T-cell (primary cell): ENCODE results near the gene TTF1. TPM values are rescaled to one million over a fixed set of nuclear protein-coding genes. Genes with fewer than 3 reads are reported as not detected.
A peak's percentile ranks its signal among the peaks of the same experiment; 100 is the strongest.

Source experiments
- ATAC-seq, 4 experiments: fragments of 200-7000 bp in 3 of 4; fragments of 150-1000 bp in 1 of 4; cut with Tn5 transposase; replicated peaks in 1 of 4; 1 replicate in 3 of 4; 2 replicates in 1 of 4; pipeline ENCODE4 v1.10.0; 2021; ENCODE audit warnings: moderate library complexity in 3 of 4, mild to moderate bottlenecking in 2 of 4, moderate number of reproducible peaks in 1 of 4
- CTCF ChIA-PET, 2 donors: fragments of 300-600 bp; sonication (Branson Sonifier 250); formaldehyde crosslinking; loops; one replicate each; lab custom pipeline; 2022; ENCODE audit warnings: antibody characterized with exemption in 2 of 2; lab: Charles Lee
- POLR2A ChIA-PET, 2 donors: fragments of 300-600 bp; sonication (Branson Sonifier 250); formaldehyde crosslinking; loops; one replicate each; lab custom pipeline; 2022; ENCODE audit warnings: antibody characterized with exemption in 2 of 2; lab: Charles Lee
- DNase-seq, 35 experiments: peaks; one replicate each; pipeline versions ENCODE4 v3.0.0 to v3.0.0-alpha.2; 2013 to 2023
- H3K27ac ChIP-seq: one replicate; pipeline ENCODE4 v1.5.1; 2013; ENCODE audit warnings: low read length
- H3K27me3 ChIP-seq, 2 experiments: replicated peaks in 1 of 2; 1 replicate in 1 of 2; 2 replicates in 1 of 2; pipeline versions ENCODE4 v1.6.1 to v1.7.0; 2013; ENCODE audit warnings: low read length in 1 of 2, mixed read lengths in 1 of 2; ENCODE audit not compliant: control insufficient read depth in 2 of 2, insufficient read depth in 2 of 2; ENCODE audit errors: extremely low read depth in 1 of 2
- H3K36me3 ChIP-seq, 2 donors: 1 replicate in 1 of 2; 2 replicates in 1 of 2; pipeline versions ENCODE4 v1.6.1 to v1.7.0; 2013; ENCODE audit warnings: low read length in 1 of 2; ENCODE audit not compliant: control insufficient read depth in 2 of 2, insufficient read depth in 1 of 2; ENCODE audit errors: extremely low read depth in 1 of 2
- H3K4me1 ChIP-seq, 2 experiments: 1 replicate in 1 of 2; 2 replicates in 1 of 2; pipeline versions ENCODE4 v1.6.1 to v1.7.0; 2013; ENCODE audit warnings: low read length in 2 of 2, mixed read lengths in 1 of 2; ENCODE audit not compliant: insufficient read depth in 2 of 2, control insufficient read depth in 1 of 2; ENCODE audit errors: extremely low read depth in 1 of 2
- H3K4me3 ChIP-seq, 2 donors: 1 replicate in 1 of 2; 2 replicates in 1 of 2; pipeline versions ENCODE4 v1.5.1 to v1.7.0; 2013; ENCODE audit warnings: mild to moderate bottlenecking in 2 of 2, low read length in 1 of 2, moderate library complexity in 1 of 2; ENCODE audit not compliant: control insufficient read depth in 1 of 2; ENCODE audit errors: extremely low read depth in 1 of 2
- H3K9me3 ChIP-seq: 2 replicates; pipeline ENCODE4 v1.7.0; 2013
- H3K27ac Mint-ChIP-seq, 2 donors: one replicate each; pipeline ENCODE4 v1.8.0; 2020 to 2021; ENCODE audit warnings: mild to moderate bottlenecking in 2 of 2, mixed read lengths in 2 of 2
- H3K27me3 Mint-ChIP-seq, 2 donors: one replicate each; pipeline ENCODE4 v1.8.0; 2021 to 2022; ENCODE audit warnings: mixed read lengths in 2 of 2
- H3K36me3 Mint-ChIP-seq: one replicate; pipeline ENCODE4 v1.8.0; 2021; ENCODE audit warnings: mixed read lengths
- H3K4me1 Mint-ChIP-seq, 3 donors: one replicate each; pipeline ENCODE4 v1.8.0; 2020 to 2022; ENCODE audit warnings: mixed read lengths in 3 of 3, mild to moderate bottlenecking in 1 of 3
- H3K4me3 Mint-ChIP-seq, 3 donors: one replicate each; pipeline ENCODE4 v1.8.0; 2020 to 2022; ENCODE audit warnings: mild to moderate bottlenecking in 3 of 3, mixed read lengths in 3 of 3, moderate library complexity in 3 of 3
- H3K9me3 Mint-ChIP-seq, 3 donors: one replicate each; pipeline ENCODE4 v1.8.0; 2020 to 2022; ENCODE audit warnings: mixed read lengths in 3 of 3
- WGBS: methylation state at CpG from one replicate; pipeline ENCODE4 v1.1.5; 2013; ENCODE audit warnings: missing lambda C conversion rate; ENCODE audit not compliant: insufficient coverage; 5-methylcytosine and 5-hydroxymethylcytosine counted together
- total RNA-seq, 35 experiments: library from RNA in 6 of 35; stranded (reverse) in 6 of 35; fragments of 120-200 nt in 1 of 35; gene quantifications; one replicate each; pipeline versions ENCODE4 v1.2.1 to v1.2.4 and lab custom pipeline; 2013 to 2026

Gene TTF1
- total RNA-seq = 10 to 100 TPM; 12.5 to 20.9 (median 19.2) TPM
- total RNA-seq (2013) = 17.7 TPM
- 27.9 to 59.8 (median 36.2) reads per million in 29 experiments for total RNA-seq (lab: John Stamatoyannopoulos, UW)

DNA sequence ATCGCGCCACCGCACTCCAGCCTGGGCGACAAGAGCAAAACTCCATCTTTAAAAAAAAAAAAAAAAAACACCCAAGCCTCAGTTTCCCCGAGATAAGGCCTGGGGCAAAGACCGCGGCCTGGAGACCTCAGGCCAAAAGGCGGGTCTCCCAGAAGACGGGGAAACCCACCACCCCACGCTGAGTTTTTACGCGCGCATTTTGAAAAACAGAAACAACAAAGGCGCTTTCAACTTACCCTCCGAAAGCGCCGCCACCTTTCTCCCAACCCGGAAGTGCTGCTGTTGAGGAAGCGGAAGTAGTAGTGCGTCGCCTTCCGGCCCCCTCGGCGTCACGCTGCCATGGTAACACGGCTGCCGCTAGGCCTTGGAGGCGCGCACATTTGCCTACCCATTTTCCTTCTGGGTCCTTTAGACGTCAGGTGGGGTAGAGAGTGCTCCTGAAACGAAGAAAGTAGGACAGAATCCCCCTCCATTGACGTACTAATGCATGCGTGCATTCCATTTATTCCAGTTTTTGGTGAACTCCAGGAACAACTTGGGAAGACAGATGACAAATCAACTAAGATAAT is at the start of gene TTF1:
TTF1 (minus strand) TSS at position 287 of the 569 bp plus-strand sequence. CDS start 4,019 bp downstream, outside the sequence.
- Histone ChIP-seq H3K36me3 (peaks cover 4 to 18% of the 10 kb centered on the region in 2 donors), H3K27me3 (peaks cover 9 to 23% of the 10 kb centered on the region in 2 experiments), H3K9me3 (no peaks in the 10 kb centered on the region), H3K27ac (peak within 1 kb of the TSS; percentile 60), H3K4me3 (peak within 1 kb of the TSS; percentile 62 to 79), H3K4me1 (peaks cover 23 to 53% of the 10 kb centered on the region in 2 experiments)
- Mint-ChIP-seq H3K36me3 (peaks cover 20% of the 10 kb centered on the region), H3K4me1 (peaks cover 57 to 65% (median 64%) of the 10 kb centered on the region in 3 donors), H3K4me3 (peak within 1 kb of the TSS; percentile 72 to 94 (median 92)), H3K27ac (peak within 1 kb of the TSS; percentile 80 to 88), H3K27me3 (peaks cover 5 to 11% of the 10 kb centered on the region in 2 donors), H3K9me3 (no peaks in the 10 kb centered on the region)
- DNase-seq = peak; percentile 81 to 98 (median 93)
- peak; percentile 77 to 92 (median 84) for ATAC-seq
- 0% methylated on average over 5 of the region's 33 CpGs for WGBS
- ChIA-PET POLR2A (interaction anchor here in 1 of 2 donors (0.6 to 0.7 kb wide), 2 partner anchors 259 to 1616 kb away, joined by 4 to 6 read pairs; no protein-coding TSS in a partner anchor), CTCF (interaction anchor here in 1 of 2 donors (0.7 kb wide), 1 partner anchor 171 kb away, joined by 4 read pairs; no protein-coding TSS in a partner anchor)

- DNase-seq (no peak), ATAC-seq (no peak)
- peaks cover 0 to 6% (median 2%) of the 10 kb centered on the region in 3 donors for H3K4me1 Mint-ChIP-seq
- 88% methylated on average over 6 of the region's 8 CpGs for WGBS
- peaks cover 0 to 12% of the 10 kb centered on the region in 2 experiments for H3K4me1 ChIP-seq
- no peaks in the 10 kb centered on the region for H3K36me3 Mint-ChIP-seq
- H3K27ac ChIP-seq = no peak overlapping the region
- no peaks in the 10 kb centered on the region for H3K9me3 Mint-ChIP-seq
- H3K27ac Mint-ChIP-seq = peak overlapping the region in 1 of 2 donors; percentile 24
- no peaks in the 10 kb centered on the region for H3K9me3 ChIP-seq
- H3K27me3 ChIP-seq = peaks cover 0 to 48% of the 10 kb centered on the region in 2 experiments
- POLR2A ChIA-PET = no interaction called here
- CTCF ChIA-PET = no interaction called here
- peaks cover 12 to 23% of the 10 kb centered on the region in 2 donors for H3K27me3 Mint-ChIP-seq
- no peaks in the 10 kb centered on the region for H3K36me3 ChIP-seq
- H3K4me3 Mint-ChIP-seq = no peak overlapping the region
- no peak overlapping the region for H3K4me3 ChIP-seq
These were observed 49.6 kb upstream of the TTF1 start for GRCh38 chr9:132456241-132456640.

DNA sequence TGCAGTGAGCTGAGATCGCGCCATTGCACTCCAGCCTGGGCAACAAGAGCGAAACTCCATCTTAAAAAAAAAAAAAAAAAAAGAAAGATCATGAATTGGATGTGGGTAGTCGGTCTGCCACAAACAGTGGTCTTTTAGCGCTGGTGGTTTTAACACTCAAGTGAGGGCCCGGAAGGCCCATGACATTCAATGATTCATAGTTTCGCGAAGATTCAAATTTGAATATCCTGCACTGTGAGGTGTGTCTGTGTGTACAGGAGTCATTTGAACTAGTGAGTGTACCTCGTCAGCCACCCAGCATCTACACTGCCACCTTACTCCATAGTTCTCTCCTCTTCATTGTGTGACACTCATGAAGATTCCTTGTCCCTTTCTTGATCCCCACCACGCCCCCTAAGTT is 44.6 kb upstream of the TTF1 start:
- POLR2A ChIA-PET = no interaction called here
- H3K4me1 Mint-ChIP-seq = peaks cover 0 to 10% (median 2%) of the 10 kb centered on the region in 3 donors
- H3K9me3 ChIP-seq = no peaks in the 10 kb centered on the region
- peaks cover 2 to 43% of the 10 kb centered on the region in 2 experiments for H3K27me3 ChIP-seq
- CTCF ChIA-PET = no interaction called here
- no peak overlapping the region for H3K4me3 Mint-ChIP-seq
- ATAC-seq (peak; percentile 35 to 70 (median 62)), DNase-seq (peak in 27 of 35 experiments; percentile 4 to 67 (median 22))
- H3K4me3 ChIP-seq = no peak overlapping the region
- H3K36me3 ChIP-seq = no peaks in the 10 kb centered on the region
- H3K27me3 Mint-ChIP-seq = peaks cover 19 to 27% of the 10 kb centered on the region in 2 donors
- H3K27ac Mint-ChIP-seq = peak overlapping the region in 1 of 2 donors; percentile 45
- 42% methylated on average over 4 of the region's 10 CpGs for WGBS
- H3K27ac ChIP-seq = no peak overlapping the region
- H3K9me3 Mint-ChIP-seq = no peaks in the 10 kb centered on the region
- no peaks in the 10 kb centered on the region for H3K36me3 Mint-ChIP-seq
- H3K4me1 ChIP-seq = peaks cover 0 to 18% of the 10 kb centered on the region in 2 experiments

DNA sequence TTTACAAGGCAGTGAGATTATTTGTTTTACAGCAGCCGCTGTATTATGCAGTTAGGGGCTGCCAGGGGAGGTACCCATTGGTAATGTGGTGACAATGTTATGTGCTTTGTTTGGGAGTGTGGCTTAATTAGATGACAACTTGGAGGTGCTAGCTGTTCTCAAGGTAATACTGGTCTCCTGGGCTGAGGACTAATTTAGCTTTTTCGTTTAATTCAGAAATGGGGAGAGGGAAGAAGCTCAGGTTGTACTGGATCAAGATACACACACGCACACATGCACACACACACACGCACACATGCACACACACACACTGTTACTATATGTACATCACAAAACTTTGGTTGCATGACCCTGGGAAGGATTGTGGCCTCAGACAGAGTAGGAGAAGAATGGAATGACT is 41.3 kb upstream of the TTF1 start:
- Histone ChIP-seq H3K4me1 (peaks cover 0 to 18% of the 10 kb centered on the region in 2 experiments), H3K27me3 (peaks cover 2 to 45% of the 10 kb centered on the region in 2 experiments), H3K27ac (no peak overlapping the region), H3K9me3 (no peaks in the 10 kb centered on the region), H3K4me3 (no peak overlapping the region), H3K36me3 (no peaks in the 10 kb centered on the region)
- no peak overlapping the region for H3K27ac Mint-ChIP-seq
- no peaks in the 10 kb centered on the region for H3K36me3 Mint-ChIP-seq
- H3K4me1 Mint-ChIP-seq = peaks cover 0 to 10% (median 2%) of the 10 kb centered on the region in 3 donors
- WGBS = 100% methylated on average over 1 of the region's 4 CpGs
- DNase-seq = no peak
- peaks cover 29 to 45% of the 10 kb centered on the region in 2 donors for H3K27me3 Mint-ChIP-seq
- ChIA-PET POLR2A (no interaction called here), CTCF (interaction anchor here in 1 of 2 donors (0.7 kb wide), 1 partner anchor 1086 kb away, joined by 3 read pairs; no protein-coding TSS in a partner anchor)
- ATAC-seq = no peak
- no peaks in the 10 kb centered on the region for H3K9me3 Mint-ChIP-seq
- H3K4me3 Mint-ChIP-seq = no peak overlapping the region

DNA sequence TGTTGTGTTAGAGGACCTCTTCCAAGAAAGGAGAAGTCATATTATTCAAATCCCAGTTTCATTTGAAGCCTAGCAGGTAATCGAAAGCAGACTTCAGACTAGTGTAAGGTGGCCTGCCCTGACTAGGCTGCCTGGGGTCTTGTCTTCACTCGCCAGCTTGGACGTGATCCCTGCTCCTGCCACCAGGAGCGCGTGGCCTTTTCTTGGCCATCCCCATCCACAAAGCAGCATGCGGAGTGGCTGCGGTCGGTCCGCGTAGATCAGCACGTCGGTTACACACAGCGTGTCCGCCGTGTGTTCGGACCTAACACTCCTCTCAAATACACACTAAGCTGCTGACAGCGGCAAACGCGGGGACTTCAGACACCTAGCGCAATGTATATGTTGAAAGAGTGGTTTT is 40.7 kb upstream of the TTF1 start:
- peaks cover 0 to 10% (median 2%) of the 10 kb centered on the region in 3 donors for H3K4me1 Mint-ChIP-seq
- ChIA-PET POLR2A (no interaction called here), CTCF (interaction anchor here in 1 of 2 donors (0.7 kb wide), 1 partner anchor 1087 kb away, joined by 3 read pairs; no protein-coding TSS in a partner anchor)
- no peaks in the 10 kb centered on the region for H3K9me3 ChIP-seq
- H3K36me3 Mint-ChIP-seq = no peaks in the 10 kb centered on the region
- H3K9me3 Mint-ChIP-seq = no peaks in the 10 kb centered on the region
- DNase-seq = no peak
- H3K27me3 Mint-ChIP-seq = peaks cover 33 to 47% of the 10 kb centered on the region in 2 donors
- 68% methylated on average over 5 of the region's 20 CpGs for WGBS
- ATAC-seq = no peak
- H3K27ac ChIP-seq = no peak overlapping the region
- no peak overlapping the region for H3K4me3 ChIP-seq
- peaks cover 0 to 17% of the 10 kb centered on the region in 2 experiments for H3K4me1 ChIP-seq
- H3K27me3 ChIP-seq = peaks cover 4 to 41% of the 10 kb centered on the region in 2 experiments
- H3K36me3 ChIP-seq = no peaks in the 10 kb centered on the region
- H3K27ac Mint-ChIP-seq = no peak overlapping the region
- no peak overlapping the region for H3K4me3 Mint-ChIP-seq

DNA sequence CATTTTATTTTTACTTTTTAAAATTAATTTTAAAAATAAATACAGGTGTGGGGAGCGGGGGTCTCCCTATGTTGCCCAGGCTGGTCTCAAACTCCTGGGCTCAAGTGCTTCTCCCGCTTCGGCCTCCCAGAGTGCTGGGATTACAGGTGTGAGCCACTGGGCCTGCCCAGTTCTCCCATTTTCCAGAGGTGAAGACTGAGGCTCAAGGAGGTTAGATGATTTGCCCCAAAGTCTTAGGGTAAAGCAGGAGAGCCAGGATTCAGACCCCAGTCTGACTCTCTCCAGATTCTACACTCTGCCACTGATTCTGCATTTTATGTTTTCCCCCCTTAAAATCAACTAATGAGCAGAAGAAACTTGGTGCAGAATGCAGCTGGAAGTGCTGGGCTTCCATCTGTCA is 40.2 kb upstream of the TTF1 start:
- no peaks in the 10 kb centered on the region for H3K36me3 ChIP-seq
- H3K4me1 ChIP-seq = peaks cover 0 to 12% of the 10 kb centered on the region in 2 experiments
- no peak overlapping the region for H3K4me3 ChIP-seq
- no peak overlapping the region for H3K27ac ChIP-seq
- Mint-ChIP-seq H3K36me3 (no peaks in the 10 kb centered on the region), H3K27me3 (peaks cover 35 to 48% of the 10 kb centered on the region in 2 donors), H3K4me1 (peaks cover 0 to 7% (median 2%) of the 10 kb centered on the region in 3 donors), H3K9me3 (no peaks in the 10 kb centered on the region), H3K4me3 (no peak overlapping the region), H3K27ac (no peak overlapping the region)
- 82% methylated on average over 3 of the region's 3 CpGs for WGBS
- ChIA-PET POLR2A (no interaction called here), CTCF (no interaction called here)
- H3K27me3 ChIP-seq = peaks cover 4 to 41% of the 10 kb centered on the region in 2 experiments
- no peaks in the 10 kb centered on the region for H3K9me3 ChIP-seq
- ATAC-seq (no peak), DNase-seq (no peak)
